CD8-positive, alpha-beta memory T cell (primary cell): Measurements from ENCODE around the gene MIEF1. TPM values are rescaled to one million over a fixed set of nuclear protein-coding genes. Genes with fewer than 3 reads are reported as not detected.

Source experiments
- CTCF ChIA-PET: fragments of 350-600 bp; sonication (Branson Sonifier 250); formaldehyde crosslinking; loops from one replicate; lab custom pipeline; 2021; ENCODE audit warnings: antibody characterized with exemption; lab: Charles Lee
- POLR2A ChIA-PET: fragments of 350-600 bp; sonication (Branson Sonifier 250); formaldehyde crosslinking; loops from one replicate; lab custom pipeline; 2021; ENCODE audit warnings: antibody characterized with exemption; lab: Charles Lee
- DNase-seq, 5 donors: peaks; one replicate each; pipeline versions ENCODE4 v3.0.0 to v3.0.0-alpha.2; 2020 to 2022; ENCODE audit warnings: mixed read lengths in 1 of 5
- H3K27ac ChIP-seq: one replicate; pipeline ENCODE4 v1.7.0; 2013; ENCODE audit warnings: low read depth, mild to moderate bottlenecking, low read length, moderate library complexity
- H3K27me3 ChIP-seq: 2 replicates; pipeline ENCODE4 v1.7.0; 2013; ENCODE audit warnings: low read length, mild to moderate bottlenecking; ENCODE audit not compliant: insufficient read depth, poor library complexity, severe bottlenecking
- H3K36me3 ChIP-seq: 2 replicates; pipeline ENCODE4 v1.7.0; 2013; ENCODE audit warnings: mild to moderate bottlenecking, low read length, moderate library complexity; ENCODE audit not compliant: insufficient read depth
- H3K4me1 ChIP-seq: 2 replicates; pipeline ENCODE4 v1.7.0; 2013; ENCODE audit warnings: mild to moderate bottlenecking, low read length, moderate library complexity; ENCODE audit not compliant: insufficient read depth
- H3K4me3 ChIP-seq: 2 replicates; pipeline ENCODE4 v1.7.0; 2013; ENCODE audit warnings: mild to moderate bottlenecking, low read length
- H3K9me3 ChIP-seq: 2 replicates; pipeline ENCODE4 v1.7.0; 2013; ENCODE audit warnings: mild to moderate bottlenecking, low read length
- H3K27ac Mint-ChIP-seq, 8 donors: one replicate each; pipeline ENCODE4 v1.8.0; 2020 to 2021; ENCODE audit warnings: mixed read lengths in 8 of 8, mild to moderate bottlenecking in 6 of 8, inconsistent platforms in 3 of 8, moderate library complexity in 3 of 8
- H3K27me3 Mint-ChIP-seq, 2 donors: one replicate each; pipeline ENCODE4 v1.8.0; 2020 to 2021; ENCODE audit warnings: mixed read lengths in 2 of 2, mild to moderate bottlenecking in 1 of 2, moderate library complexity in 1 of 2
- H3K36me3 Mint-ChIP-seq, 3 donors: one replicate each; pipeline ENCODE4 v1.8.0; 2020 to 2021; ENCODE audit warnings: mixed read lengths in 3 of 3, inconsistent platforms in 1 of 3, mild to moderate bottlenecking in 1 of 3
- H3K4me1 Mint-ChIP-seq, 3 donors: one replicate each; pipeline ENCODE4 v1.8.0; 2020 to 2021; ENCODE audit warnings: mixed read lengths in 3 of 3, inconsistent platforms in 1 of 3, mild to moderate bottlenecking in 1 of 3
- H3K4me3 Mint-ChIP-seq, 7 donors: one replicate each; pipeline ENCODE4 v1.8.0; 2020 to 2021; ENCODE audit warnings: mixed read lengths in 7 of 7, mild to moderate bottlenecking in 6 of 7, moderate library complexity in 4 of 7, inconsistent platforms in 2 of 7
- H3K9me3 Mint-ChIP-seq, 5 donors: one replicate each; pipeline ENCODE4 v1.8.0; 2020 to 2022; ENCODE audit warnings: mixed read lengths in 5 of 5, mild to moderate bottlenecking in 3 of 5, moderate library complexity in 2 of 5, inconsistent platforms in 1 of 5
- polyA plus RNA-seq: library from polyadenylated mRNA; unstranded; fragments of 300-500 nt; fragmentation: Illumina TruSeq; gene quantifications from one replicate; pipeline ENCODE4 v1.2.3, GENCODE V29; 2021
- total RNA-seq, 2 experiments: library from RNA; stranded (reverse); gene quantifications; one replicate each; pipeline ENCODE4 v1.2.3, GENCODE V29; 2021

Gene MIEF1
- total and polyA plus RNA-seq, 3 experiments from 2014 or later, result 29.4 to 60.9 (median 59.9) TPM

GRCh38 chr22:39524089-39524752 is 22.1 kb downstream of the MIEF1 start:
- peak in 1 of 5 donors; percentile 1 for DNase-seq
- H3K4me1 Mint-ChIP-seq, result peaks cover 67 to 85% (median 70%) of the 10 kb centered on the region in 3 donors

GRCh38 chr22:39524753-39525657 is 22.9 kb downstream of the MIEF1 start:
- H3K4me3 Mint-ChIP-seq, result peak overlapping the region in 6 of 7 donors; percentile 1 to 70 (median 34)
- Histone ChIP-seq H3K9me3 (no peaks in the 10 kb centered on the region), H3K27ac (no peak overlapping the region), H3K4me3 (no peak overlapping the region), H3K36me3 (peaks cover 39% of the 10 kb centered on the region), H3K4me1 (peaks cover 70% of the 10 kb centered on the region), H3K27me3 (no peaks in the 10 kb centered on the region)
- no peak for DNase-seq
- ChIA-PET CTCF (interaction anchor here (1.2 to 1.9 kb wide), 3 partner anchors 10 to 126 kb away, joined by 3 to 9 read pairs (median 3); no protein-coding TSS in a partner anchor), POLR2A (interaction anchor here (1.4 kb wide), 1 partner anchor 9 kb away, joined by 4 read pairs; no protein-coding TSS in a partner anchor)
- H3K27ac Mint-ChIP-seq, result peak overlapping the region; percentile 54 to 97 (median 82)
- H3K4me1 Mint-ChIP-seq, result peaks cover 71 to 89% (median 76%) of the 10 kb centered on the region in 3 donors
- H3K36me3 Mint-ChIP-seq, result peaks cover 5 to 74% (median 15%) of the 10 kb centered on the region in 3 donors
- peaks cover 0 to 10% of the 10 kb centered on the region in 2 donors for H3K27me3 Mint-ChIP-seq
- H3K9me3 Mint-ChIP-seq, result peaks cover 0 to 4% (median 3%) of the 10 kb centered on the region in 5 donors

More at GRCh38 chr22:39524089-39524752, 22.1 kb downstream of the MIEF1 start:
- peak overlapping the region; percentile 1 to 83 (median 31) for H3K4me3 Mint-ChIP-seq
- H3K9me3 Mint-ChIP-seq, result peaks cover 0 to 4% (median 3%) of the 10 kb centered on the region in 5 donors
- Histone ChIP-seq H3K36me3 (peaks cover 31% of the 10 kb centered on the region), H3K9me3 (no peaks in the 10 kb centered on the region), H3K4me3 (no peak overlapping the region), H3K27ac (no peak overlapping the region), H3K27me3 (no peaks in the 10 kb centered on the region), H3K4me1 (peaks cover 65% of the 10 kb centered on the region)
- H3K27ac Mint-ChIP-seq, result peak overlapping the region; percentile 9 to 97 (median 80)
- POLR2A ChIA-PET, result interaction anchor here (0.5 to 1.6 kb wide), 6 partner anchors 8 to 1332 kb away, joined by 3 to 6 read pairs (median 3); partner anchors contain the start of genes RPL3, RPS19BP1 and ST13
- peaks cover 5 to 70% (median 15%) of the 10 kb centered on the region in 3 donors for H3K36me3 Mint-ChIP-seq
- CTCF ChIA-PET, result interaction anchor here (0.6 to 2.3 kb wide), 7 partner anchors 9 to 846 kb away, joined by 3 to 9 read pairs (median 3); partner anchors contain the start of gene SGSM3
- H3K27me3 Mint-ChIP-seq, result peaks cover 0 to 14% of the 10 kb centered on the region in 2 donors

GRCh38 chr22:39525658-39525975 is 23.5 kb downstream of the MIEF1 start:
- Histone ChIP-seq H3K4me1 (peaks cover 76% of the 10 kb centered on the region), H3K36me3 (peaks cover 43% of the 10 kb centered on the region), H3K27me3 (no peaks in the 10 kb centered on the region), H3K4me3 (no peak overlapping the region), H3K9me3 (no peaks in the 10 kb centered on the region), H3K27ac (no peak overlapping the region)
- DNase-seq, result no peak
- H3K27ac Mint-ChIP-seq, result peak overlapping the region; percentile 34 to 97 (median 77)
- H3K4me1 Mint-ChIP-seq, result peaks cover 71 to 90% (median 82%) of the 10 kb centered on the region in 3 donors
- H3K4me3 Mint-ChIP-seq, result peak overlapping the region in 2 of 7 donors; percentile 30 to 43
- ChIA-PET POLR2A (no interaction called here), CTCF (interaction anchor here (1.2 to 1.9 kb wide), 4 partner anchors 9 to 127 kb away, joined by 3 to 9 read pairs (median 3); no protein-coding TSS in a partner anchor)
- peaks cover 5 to 73% (median 15%) of the 10 kb centered on the region in 3 donors for H3K36me3 Mint-ChIP-seq
- no peaks in the 10 kb centered on the region for H3K9me3 Mint-ChIP-seq
- peaks cover 0 to 4% of the 10 kb centered on the region in 2 donors for H3K27me3 Mint-ChIP-seq

GRCh38 chr22:39526736-39527171 is 24.7 kb downstream of the MIEF1 start:
- DNase-seq, result peak in 2 of 5 donors; percentile 34 to 35
- CTCF ChIA-PET, result interaction anchor here (1.2 to 4.9 kb wide), 5 partner anchors 8 to 34 kb away, joined by 3 to 52 read pairs (median 21); no protein-coding TSS in a partner anchor
- Histone ChIP-seq H3K27ac (no peak overlapping the region), H3K27me3 (no peaks in the 10 kb centered on the region), H3K9me3 (no peaks in the 10 kb centered on the region), H3K36me3 (peaks cover 41% of the 10 kb centered on the region), H3K4me1 (peaks cover 79% of the 10 kb centered on the region), H3K4me3 (peak overlapping the region; percentile 16)
- Mint-ChIP-seq H3K36me3 (peaks cover 3 to 72% (median 14%) of the 10 kb centered on the region in 3 donors), H3K9me3 (no peaks in the 10 kb centered on the region), H3K4me1 (peaks cover 75 to 94% (median 85%) of the 10 kb centered on the region in 3 donors), H3K27ac (peak overlapping the region; percentile 84 to 95 (median 90)), H3K27me3 (no peaks in the 10 kb centered on the region), H3K4me3 (peak overlapping the region in 4 of 7 donors; percentile 32 to 69 (median 46))
- POLR2A ChIA-PET, result interaction anchor here (0.6 to 1.6 kb wide), 5 partner anchors 25 to 736 kb away, joined by 3 to 12 read pairs (median 6); partner anchors contain the start of gene MIEF1

- Mint-ChIP-seq H3K9me3 (no peaks in the 10 kb centered on the region), H3K4me3 (peak overlapping the region in 4 of 7 donors; percentile 3 to 56 (median 42)), H3K4me1 (peaks cover 71 to 92% (median 84%) of the 10 kb centered on the region in 3 donors), H3K27ac (peak overlapping the region; percentile 84 to 95 (median 90)), H3K27me3 (no peaks in the 10 kb centered on the region), H3K36me3 (peaks cover 0 to 71% (median 7%) of the 10 kb centered on the region in 3 donors)
- POLR2A ChIA-PET, result interaction anchor here (1.6 kb wide), 1 partner anchor 26 kb away, joined by 9 read pairs; the partner anchor contains the start of gene MIEF1
- H3K27me3 ChIP-seq, result no peaks in the 10 kb centered on the region
- H3K27ac ChIP-seq, result no peak overlapping the region
- H3K4me3 ChIP-seq, result no peak overlapping the region
- peaks cover 33% of the 10 kb centered on the region for H3K36me3 ChIP-seq
- DNase-seq, result no peak
- CTCF ChIA-PET, result interaction anchor here (1.2 to 4.9 kb wide), 6 partner anchors 7 to 509 kb away, joined by 3 to 52 read pairs (median 22); partner anchors contain the start of gene ATF4
- H3K9me3 ChIP-seq, result no peaks in the 10 kb centered on the region
- peaks cover 77% of the 10 kb centered on the region for H3K4me1 ChIP-seq
These were observed 25.4 kb downstream of the MIEF1 start for GRCh38 chr22:39527481-39527961.

- peaks cover 69 to 91% (median 83%) of the 10 kb centered on the region in 3 donors for H3K4me1 Mint-ChIP-seq
- no peak for DNase-seq
- H3K27me3 ChIP-seq, result no peaks in the 10 kb centered on the region
- H3K27me3 Mint-ChIP-seq, result no peaks in the 10 kb centered on the region
- H3K4me1 ChIP-seq, result peaks cover 71% of the 10 kb centered on the region
- peak overlapping the region in 2 of 7 donors; percentile 47 to 56 for H3K4me3 Mint-ChIP-seq
- H3K9me3 Mint-ChIP-seq, result no peaks in the 10 kb centered on the region
- CTCF ChIA-PET, result interaction anchor here (0.9 to 4.9 kb wide), 23 partner anchors 8 to 658 kb away, joined by 3 to 57 read pairs (median 10); partner anchors contain the start of genes ATF4, MIEF1, RPL3 and TAB1
- H3K4me3 ChIP-seq, result no peak overlapping the region
- no peak overlapping the region for H3K27ac ChIP-seq
- no peaks in the 10 kb centered on the region for H3K9me3 ChIP-seq
- H3K27ac Mint-ChIP-seq, result peak overlapping the region; percentile 47 to 95 (median 88)
- peaks cover 0 to 66% (median 3%) of the 10 kb centered on the region in 3 donors for H3K36me3 Mint-ChIP-seq
- peaks cover 28% of the 10 kb centered on the region for H3K36me3 ChIP-seq
- POLR2A ChIA-PET, result interaction anchor here (1.3 to 2.3 kb wide), 4 partner anchors 8 to 516 kb away, joined by 3 to 33 read pairs (median 8); partner anchors contain the start of genes ATF4, MIEF1 and TAB1
These were observed 26.1 kb downstream of the MIEF1 start for GRCh38 chr22:39528080-39528661.
